GM21447 (cell line): Measurements from ENCODE around the gene MMEL1.

Experiments used
- ATAC-seq: cut with Tn5 transposase; IDR thresholded peaks from one replicate; pipeline ENCODE4 v1.9.1; 2021; ENCODE audit not compliant: unreplicated experiment

MMEL1 gene

DNA sequence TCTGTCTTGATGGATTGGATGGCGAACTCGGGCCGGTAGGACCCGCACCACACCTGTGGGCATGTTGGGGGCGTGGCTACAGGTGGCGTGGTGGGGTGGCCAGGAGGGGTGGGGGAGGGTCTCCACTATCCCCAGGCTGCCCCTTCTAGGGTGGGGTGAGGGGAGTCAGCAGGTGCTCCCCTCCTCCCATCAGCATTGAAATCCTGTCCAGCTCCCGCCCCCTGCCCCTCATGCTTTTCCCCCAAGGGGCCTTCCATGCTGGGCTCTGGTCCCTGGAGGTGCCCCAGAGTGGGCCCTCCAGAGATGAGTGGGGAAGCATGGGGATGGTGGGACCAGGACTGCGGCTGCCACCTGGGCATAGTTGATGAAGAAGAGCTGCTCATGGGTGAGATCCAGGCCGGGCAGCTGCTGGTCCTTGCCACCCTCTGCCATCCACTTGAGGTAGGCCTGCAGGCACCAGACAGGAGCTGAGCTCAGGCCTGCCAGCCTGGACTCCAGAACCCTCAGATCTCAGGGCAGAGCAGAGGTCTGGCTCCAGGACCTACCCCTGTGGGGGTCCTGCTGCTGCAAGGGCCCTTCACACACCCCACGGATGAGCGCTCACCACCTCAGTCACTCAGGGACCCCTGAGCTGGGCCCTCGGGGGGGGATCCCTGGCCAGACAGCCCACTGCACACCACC is 41.1 kb downstream of the MMEL1 start:
- no peak for ATAC-seq

DNA sequence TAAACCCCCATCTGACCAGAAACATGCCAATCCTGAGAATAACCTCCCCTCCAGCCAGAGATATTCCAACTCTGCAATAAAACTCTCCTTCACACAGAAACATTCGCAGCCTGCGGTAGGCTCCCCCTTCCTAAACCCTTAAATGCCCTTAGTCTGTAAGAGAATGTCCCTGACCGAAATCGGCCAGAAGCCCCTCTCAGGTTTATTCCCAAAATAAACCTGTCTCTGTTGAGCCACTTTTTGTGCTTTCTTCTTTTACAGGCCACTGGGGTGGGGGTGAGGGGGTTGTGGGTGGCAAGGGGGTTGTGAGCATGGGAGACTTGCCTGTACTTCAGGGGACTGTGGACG is 41.6 kb downstream of the MMEL1 start:
- ATAC-seq: no peak

DNA sequence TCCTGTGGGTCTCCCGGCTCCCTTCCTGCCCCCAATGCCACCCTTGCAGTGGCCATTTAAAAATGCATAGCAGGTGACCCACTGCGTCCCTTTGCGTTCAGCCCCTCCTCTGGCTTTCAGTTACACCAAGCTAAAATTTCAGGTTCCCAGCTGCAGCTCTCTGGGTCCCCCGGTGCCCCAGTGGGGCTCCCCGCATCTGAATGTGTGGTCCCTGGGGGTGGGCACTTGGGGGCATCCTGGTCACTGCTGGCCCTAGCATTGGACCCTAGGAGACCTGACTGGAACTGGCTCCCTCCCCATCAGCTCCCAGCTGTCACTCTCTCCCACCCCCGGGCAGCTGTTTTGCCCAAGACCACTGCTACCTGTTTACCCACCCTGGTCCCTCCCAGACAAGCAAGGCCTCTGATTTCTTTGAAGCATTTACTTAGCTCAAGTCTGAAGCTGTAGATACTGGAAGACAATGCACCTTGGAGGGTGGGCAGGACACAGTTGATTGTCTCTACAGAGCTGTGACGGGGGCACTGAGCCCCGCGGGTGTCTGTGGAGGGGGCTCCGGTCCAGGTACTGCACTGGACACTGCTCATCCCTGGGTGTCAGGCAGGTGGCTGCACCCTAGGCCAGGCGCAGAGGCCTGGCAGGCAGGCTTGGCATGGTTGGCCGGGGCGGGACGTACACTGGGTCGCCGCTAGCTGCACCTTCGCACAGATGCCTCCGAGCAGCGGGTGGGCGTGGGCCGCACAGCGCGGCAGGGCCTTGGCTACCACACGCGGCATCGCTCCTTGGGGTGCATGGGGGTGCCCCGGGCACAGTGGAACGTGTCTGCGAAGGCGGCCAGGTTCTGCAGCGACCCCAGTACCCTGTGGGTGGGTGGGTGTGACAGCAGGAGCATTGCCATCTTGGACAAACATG is 42.3 kb downstream of the MMEL1 start:
- ATAC-seq: no peak

DNA sequence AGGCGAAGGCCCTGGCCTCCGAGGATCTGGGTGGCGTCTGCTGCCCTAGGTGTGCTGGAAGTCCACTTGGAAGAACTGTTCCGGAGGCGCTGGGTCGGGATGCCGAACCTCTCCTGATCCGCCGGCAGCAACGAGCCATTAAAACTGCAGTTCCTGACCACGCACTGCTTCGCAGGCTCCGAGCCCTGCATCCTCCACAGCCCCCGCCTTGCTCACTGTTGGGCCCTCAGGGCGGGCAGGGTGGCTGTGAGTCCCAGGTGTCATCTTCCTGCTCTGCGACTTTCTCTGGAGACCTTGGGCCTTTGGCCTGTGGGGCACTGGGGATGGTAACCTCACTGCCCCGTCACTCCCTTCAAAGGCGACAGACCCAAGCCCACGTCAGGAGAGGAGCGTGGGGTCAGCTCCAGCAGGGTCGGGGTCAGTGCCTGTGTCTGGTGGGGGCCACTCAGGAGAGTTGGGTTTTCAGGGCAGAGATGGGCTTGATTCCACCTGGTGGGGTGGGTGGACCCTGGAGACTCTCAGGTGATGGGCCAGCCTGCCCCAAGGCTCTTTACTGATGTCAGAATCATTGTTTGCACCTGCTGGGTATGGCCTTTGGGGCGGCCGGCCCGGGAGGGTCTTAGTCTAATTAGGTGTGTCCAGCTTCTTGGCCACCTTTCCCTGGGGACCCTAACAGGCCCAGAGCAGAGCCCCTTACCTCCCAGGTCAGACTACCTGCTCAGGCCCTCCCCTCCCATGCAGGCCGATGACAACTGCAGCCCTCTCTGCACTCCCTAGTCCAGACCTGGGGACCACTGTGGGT is 43.2 kb downstream of the MMEL1 start:
- ATAC-seq: no peak

DNA sequence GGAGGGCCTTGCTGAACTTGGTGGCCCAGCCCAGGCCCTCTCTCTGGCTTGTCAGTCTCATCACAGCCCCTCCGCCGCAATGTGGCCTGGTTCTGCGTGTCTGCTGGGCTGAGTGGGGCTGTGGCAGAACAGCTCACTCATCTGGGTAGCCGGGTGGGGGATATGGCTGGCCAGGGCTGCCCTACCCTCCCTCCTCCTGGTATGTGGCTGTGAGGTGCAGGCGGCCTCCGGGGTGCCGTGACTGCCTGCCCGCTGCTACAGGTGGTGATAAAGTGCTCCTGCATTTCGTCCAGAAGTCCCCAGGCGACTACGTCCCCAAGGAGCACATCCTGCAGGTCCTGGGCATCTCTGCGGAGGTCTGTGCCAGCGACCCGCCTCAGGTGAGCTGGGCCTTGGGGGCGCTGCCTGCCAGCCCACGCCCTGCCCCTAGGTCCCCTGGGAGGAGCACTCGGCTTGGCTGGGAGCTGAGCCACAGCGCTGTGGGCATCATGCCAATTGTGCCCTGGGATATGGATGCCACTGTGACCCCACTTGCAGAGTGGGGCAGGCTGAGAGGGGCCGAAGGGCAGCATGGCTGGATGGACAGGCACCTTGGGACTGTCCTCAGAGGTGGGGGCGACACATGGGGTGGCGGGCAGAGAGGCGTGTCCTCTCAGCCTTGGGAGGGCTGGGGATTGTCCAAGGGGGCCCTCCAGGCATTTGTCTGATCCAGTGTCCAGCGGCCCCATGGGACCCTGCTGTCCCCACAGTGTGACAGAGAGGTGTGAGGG is 44.0 kb downstream of the MMEL1 start:
- ATAC-seq: no peak

DNA sequence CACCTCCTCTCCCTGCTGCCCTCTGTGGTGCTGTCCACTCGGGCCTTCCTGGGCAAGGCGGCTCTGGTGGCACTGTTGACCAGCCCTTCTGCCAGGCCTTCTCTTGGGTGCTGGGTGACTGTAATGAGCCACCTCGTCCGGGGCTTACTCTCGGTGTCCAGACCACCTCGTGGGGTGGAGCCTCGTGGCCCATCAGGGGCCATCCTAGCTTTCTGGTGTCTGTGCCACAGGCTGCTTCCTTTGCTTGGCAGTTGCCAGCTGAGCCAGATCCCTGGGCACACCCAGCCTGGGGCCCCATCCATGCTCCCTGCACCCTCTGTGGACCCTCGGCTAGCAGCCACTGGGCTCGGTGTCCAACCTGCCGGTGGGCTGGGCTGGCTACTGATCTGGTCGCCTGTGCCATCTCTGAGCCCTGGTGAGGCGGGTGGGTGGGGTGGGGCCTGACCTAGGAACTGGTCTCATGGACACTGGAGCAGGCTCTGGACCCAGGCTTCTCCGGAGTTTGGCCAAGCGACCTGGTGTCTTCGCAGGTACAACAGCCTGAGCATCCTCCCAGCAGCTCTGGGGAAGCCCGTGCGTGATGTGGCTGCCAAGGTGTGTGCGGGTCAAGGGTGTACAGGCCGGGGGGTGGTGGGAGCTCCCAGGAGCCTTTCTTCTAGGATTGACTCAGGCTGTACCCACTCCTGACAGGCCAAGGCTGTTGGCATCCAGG is 44.8 kb downstream of the MMEL1 start:
- no peak for ATAC-seq

DNA sequence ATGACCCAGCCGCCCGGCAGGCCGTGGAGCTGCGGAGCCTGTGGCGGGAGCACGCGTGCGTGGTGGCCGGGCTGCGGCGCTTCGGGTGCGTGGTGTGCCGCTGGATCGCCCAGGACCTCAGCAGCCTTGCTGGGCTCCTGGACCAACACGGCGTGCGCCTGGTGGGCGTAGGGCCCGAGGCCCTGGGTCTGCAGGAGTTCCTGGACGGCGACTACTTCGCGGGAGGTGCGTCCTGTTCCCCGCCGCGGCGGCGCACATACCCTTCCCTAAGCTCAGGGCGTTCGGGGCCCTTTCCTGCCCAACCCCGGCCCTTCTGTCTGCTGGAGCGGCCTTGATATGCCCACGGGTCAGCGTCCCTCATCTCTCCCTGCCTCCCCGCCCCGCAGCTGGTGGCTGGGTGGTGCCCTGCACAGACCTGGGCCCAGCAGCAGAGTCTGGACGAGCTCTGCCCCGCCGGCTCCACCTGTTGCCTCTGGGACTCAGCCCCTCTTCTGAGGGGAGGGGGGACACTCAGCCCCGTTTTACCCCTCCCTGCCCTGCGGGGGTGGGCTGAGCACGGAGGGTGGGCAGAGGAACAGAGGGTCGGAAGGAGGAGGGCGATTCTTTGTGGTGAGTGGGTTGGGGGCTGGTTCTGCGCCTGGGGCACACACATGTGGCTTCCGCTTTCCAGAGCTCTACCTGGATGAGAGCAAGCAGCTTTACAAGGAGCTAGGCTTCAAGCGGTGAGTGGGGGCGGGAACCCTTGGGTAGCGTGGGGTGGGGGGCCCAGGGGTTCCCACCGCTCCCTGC is 45.6 kb downstream of the MMEL1 start:
- ATAC-seq: no peak

DNA sequence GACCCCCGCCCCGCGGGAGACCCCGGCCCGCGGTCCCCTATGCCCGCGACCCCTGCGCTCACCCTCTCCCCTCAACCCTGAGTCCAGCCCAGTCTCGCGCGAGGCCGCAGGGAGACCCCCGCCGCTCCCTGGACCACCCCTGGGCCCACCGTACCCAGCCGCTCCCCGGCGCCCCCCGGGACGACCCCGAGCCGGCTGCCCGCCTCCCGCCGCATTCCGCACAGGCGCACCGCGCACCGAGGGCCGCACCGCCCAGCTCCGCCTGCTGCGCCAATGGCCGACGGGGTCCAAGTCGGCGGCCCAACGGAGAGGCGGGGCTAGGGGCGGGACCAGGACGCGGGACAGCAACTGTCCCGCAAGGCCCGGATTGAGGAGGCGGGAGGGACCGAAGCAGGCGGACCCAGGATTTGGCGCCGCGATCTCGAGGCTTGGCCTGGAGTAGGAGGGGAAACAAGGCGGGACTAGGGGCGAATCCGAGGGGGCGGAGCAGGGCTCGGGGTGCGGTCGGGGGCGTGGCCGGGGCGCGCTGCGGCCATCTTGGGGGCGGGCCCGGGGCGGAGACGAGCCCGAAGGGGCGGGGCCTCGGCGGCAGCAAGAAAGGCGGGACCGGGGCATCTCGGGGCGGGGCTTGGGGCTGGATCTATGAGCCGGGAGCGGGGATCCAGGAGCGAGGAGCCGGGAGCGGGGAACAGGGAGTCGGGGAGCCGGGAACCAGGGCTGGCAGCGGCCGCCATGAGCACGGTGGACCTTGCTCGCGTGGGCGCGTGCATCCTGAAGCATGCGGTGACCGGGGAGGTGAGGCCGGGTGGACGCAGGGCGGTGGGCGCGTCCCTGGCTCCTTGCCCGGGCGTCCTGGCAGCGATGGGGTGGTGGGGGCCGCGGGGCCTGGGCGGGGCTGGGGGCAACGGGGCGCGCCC is 46.4 kb downstream of the MMEL1 start, which contains the start of gene PRXL2B:
Gene PRXL2B (plus strand): TSS at position 624 of the 917 bp plus-strand sequence. CDS start 109 bp downstream, at position 733.
- ATAC-seq: peak; percentile 49

DNA sequence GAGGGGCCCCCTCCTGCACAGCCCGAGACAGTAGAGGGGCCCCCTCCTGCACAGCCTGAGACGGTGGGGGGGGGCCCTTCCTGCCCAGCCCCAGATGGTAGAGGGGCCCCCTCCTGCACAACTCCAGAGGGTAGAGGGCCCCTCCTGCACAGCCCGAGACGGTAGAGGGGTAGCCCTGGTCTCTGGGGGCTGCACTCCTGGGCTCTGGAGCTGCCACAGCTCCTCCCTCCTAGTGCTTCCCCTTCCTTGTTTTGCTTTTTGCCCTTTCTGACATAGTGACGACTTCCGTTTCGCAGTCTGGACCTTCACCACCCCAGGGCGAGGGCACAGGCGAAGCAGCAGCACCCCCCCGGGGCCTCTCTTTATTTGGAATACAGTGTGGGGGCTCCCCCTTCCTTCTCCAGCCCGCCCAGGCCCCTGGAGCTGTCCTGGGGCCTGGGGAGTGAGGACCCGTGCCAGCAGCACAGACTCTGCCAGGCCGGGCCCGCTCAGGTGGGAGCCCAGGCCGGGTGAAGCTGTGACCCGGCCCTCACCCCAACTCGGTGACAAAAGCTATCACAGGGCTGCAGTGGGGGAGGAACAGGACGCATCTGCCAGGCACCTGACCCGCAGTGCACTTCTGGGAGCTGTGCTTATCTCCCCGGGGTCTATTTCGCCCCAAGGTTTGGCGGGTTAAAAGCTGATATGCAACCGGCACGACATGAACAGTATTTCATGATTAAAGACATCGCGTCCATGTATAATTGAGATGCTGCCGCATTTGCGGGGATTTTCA is 47.3 kb downstream of the MMEL1 start:
- ATAC-seq: peak; percentile 48

DNA sequence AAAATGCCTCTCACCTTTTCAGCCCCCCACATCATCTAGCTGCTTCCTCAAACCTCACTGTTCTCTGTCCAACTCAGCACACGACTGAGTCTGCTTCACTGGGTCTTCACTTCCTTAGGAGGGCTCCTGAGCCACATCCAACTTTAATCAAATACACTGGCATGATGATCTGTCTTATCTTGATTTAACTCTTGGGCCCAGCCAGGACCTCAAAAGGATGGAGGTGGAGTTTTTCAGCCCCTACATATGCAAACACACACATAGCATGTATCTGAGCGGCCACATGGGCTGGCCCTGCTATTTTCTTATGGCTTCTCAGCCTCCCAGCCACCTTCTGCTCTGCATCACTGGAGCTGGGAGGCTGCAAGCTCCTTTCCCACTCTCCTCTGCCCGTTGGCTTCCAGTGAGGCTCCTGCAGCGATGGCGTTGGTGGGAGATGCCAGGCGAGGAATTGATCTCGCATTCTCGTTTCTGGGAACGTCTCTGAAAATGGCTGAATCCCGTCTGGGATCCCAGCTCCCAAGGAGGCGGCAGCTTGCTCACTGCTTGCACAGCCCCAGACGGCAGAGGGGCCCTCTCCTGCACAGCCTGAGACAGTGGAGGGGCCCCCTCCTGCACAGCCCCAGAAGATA is 48.0 kb downstream of the MMEL1 start:
- no peak for ATAC-seq

DNA sequence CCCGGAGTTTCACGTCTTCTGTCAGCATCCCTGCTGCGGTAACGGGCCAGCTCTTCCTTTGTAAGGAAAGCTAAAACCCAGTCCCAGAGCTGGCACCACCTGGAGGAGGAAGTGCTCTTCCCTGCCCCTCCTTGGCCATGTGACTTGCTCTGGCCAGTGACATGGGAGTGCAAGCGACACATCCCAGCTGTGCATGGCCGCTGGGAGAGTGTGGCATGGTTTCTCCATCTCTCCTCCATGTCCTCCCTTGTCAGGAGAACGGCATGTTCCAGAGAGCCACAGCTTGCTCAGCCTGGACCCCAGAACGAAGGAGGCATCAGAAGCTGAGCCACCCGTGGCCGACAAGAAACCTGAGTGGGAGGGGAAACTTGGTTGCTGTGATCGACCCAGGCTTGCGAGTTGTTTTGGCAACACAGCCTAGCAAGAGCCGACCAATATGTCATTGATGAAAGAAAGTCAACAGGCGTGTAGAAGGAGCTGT is 48.9 kb downstream of the MMEL1 start:
- no peak for ATAC-seq

DNA sequence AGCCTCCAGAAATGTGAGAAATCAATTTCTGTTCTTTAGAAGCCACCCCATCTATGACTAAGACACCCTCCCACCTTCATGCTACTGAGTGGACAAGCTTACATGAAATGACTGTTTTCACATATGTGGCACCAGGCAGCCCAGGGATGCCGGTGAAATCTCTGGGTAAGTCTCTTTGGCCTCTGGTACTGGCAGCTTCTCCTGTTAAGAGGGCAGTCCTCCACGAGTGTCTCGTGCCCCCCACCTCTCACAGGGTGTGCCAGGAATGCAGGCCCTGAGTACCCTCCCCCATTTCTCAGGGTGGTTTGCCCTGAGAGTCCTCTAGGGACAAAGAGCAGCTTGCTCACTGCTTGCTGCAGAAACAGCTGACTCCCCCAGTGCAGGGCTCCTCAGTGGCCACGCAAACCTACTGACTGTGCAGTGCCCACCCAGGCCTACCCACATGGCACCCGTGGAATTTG is 49.5 kb downstream of the MMEL1 start:
- no peak for ATAC-seq

DNA sequence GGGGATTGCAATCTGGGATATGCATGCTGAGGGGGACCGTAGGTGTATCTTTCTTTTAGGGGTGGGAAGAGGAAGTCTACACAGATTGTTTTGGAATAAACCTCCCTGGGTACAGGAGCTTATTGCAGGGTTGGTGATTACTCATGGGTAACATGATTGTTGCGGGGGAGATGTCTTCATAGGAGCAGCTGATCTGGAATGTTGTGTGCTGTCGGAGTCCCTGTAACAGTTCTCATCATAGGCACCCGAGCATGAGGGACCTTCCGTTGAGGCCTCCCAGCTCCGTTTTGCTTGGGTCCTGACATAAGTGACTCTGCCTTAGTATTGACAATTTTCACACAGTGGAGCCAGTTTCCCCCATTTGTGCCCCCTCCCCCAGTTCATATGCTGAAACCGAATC is 50.4 kb downstream of the MMEL1 start:
- no peak for ATAC-seq

DNA sequence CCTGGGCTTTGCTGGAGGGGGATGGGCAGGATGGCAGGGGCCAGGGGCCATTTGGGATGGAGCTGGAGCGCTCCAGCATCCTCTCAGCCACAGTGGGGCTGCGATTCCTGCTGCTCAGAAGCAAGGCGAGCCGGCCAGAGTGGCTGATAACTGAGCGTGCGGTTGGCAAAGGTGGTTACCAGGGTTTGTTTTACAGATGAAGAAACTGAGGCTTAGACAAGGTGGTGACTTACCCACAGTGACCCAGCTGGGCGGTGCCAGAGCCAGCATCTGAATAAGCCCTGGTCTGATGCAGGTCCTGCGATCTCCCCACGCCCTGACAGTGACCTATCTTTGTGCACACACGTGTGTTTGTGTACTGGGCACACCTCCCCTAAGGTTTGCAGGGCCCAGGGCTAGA is 52.1 kb downstream of the MMEL1 start:
- ATAC-seq: no peak

DNA sequence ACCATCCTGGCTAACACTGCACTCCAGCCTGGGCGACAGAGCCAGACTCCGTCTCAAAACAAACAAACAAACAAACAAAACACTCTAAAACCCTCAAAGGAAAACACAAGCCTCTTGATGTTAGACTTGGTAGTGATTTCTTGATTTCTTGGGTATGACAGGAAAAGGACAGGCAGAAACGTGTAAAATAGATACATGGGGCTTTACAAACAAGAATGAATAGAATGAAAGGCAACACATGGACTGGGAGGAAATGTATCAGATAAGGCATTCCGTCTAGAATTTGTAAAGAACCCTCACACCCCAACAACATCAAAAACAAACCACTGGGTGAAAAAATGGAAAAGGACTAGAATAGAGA is 54.1 kb downstream of the MMEL1 start:
- ATAC-seq: no peak

DNA sequence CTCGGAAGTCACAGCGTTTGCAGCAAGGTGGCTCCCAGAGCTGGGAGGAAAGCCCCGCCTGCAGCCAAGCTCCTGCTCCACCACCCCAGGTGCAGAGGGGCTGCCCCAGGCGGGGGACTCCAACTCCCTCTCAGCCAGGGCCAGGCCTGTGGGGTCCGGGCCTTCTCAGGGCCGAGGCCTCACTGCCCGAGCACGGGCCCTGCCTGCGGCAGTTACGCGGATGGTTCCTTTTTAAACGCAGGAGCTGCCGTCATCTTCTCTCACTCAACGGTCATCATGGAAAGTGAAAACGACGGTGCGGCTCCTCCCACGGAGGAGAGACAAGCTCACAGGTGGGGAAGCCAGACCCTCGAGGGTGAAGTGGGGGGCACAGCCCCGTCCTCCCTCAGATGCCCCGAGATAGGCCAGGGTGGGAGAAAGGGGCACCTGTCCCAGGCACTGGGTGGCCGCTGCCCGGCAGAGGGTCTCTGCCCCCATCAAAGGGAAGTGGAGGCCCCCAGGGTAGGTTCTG is 55.2 kb downstream of the MMEL1 start:
- peak; percentile 37 for ATAC-seq
